HL-60 (cell line): Measurements from ENCODE around the gene BIK.
"Not testable (repeated sequence)": the region's sequence is repeated elsewhere in the genome, so short reads cannot be mapped to it uniquely, and the experiment has no call there.

ENCODE experiments used
- GABPA ChIP-seq: IDR thresholded peaks from 2 replicates; pipeline ENCODE4 v1.6.1; 2012; ENCODE audit warnings: low read depth
- POLR2AphosphoS5 ChIP-seq: IDR thresholded peaks from 2 replicates; pipeline ENCODE4 v1.6.1; 2012; ENCODE audit warnings: low read depth
- SPI1 ChIP-seq: IDR thresholded peaks from 2 replicates; pipeline ENCODE4 v1.6.1; 2012; ENCODE audit warnings: low read depth, mild to moderate bottlenecking, borderline replicate concordance
- TF ChIP-seq, protein P1 (sequence below): IDR thresholded peaks from one replicate; pipeline ENCODE4 v1.5.1; 2011; ENCODE audit warnings: low read length, control low read depth, inconsistent platforms; ENCODE audit not compliant: insufficient read depth
- TF ChIP-seq, protein P2 (sequence below): IDR thresholded peaks from 2 replicates; pipeline ENCODE4 v1.6.1; 2012; ENCODE audit warnings: low read depth; ENCODE audit not compliant: insufficient replicate concordance

DNA sequence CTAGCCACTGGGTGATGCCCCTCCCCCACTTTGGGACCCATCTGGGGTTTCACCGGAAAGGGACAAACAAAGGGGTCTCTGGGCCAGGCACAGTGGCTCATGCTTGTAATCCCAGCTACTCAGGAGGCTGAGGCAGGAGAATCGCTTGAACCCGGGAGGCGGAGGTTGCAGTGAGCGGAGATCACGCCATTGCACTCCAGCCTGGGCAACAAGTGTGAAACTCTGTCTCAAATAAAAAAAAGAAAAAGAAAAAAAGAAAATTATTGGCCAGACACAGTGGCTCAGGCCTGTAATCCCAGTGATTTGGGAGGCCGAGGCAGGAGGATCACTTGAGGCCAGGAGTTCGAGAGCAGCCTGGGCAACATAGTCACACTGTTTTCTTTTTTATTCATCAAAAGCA is 34.8 kb downstream of the BIK start:
- TF ChIP-seq, protein P1, sequence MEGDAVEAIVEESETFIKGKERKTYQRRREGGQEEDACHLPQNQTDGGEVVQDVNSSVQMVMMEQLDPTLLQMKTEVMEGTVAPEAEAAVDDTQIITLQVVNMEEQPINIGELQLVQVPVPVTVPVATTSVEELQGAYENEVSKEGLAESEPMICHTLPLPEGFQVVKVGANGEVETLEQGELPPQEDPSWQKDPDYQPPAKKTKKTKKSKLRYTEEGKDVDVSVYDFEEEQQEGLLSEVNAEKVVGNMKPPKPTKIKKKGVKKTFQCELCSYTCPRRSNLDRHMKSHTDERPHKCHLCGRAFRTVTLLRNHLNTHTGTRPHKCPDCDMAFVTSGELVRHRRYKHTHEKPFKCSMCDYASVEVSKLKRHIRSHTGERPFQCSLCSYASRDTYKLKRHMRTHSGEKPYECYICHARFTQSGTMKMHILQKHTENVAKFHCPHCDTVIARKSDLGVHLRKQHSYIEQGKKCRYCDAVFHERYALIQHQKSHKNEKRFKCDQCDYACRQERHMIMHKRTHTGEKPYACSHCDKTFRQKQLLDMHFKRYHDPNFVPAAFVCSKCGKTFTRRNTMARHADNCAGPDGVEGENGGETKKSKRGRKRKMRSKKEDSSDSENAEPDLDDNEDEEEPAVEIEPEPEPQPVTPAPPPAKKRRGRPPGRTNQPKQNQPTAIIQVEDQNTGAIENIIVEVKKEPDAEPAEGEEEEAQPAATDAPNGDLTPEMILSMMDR, result not testable (repeated sequence)
- TF ChIP-seq, protein P2, sequence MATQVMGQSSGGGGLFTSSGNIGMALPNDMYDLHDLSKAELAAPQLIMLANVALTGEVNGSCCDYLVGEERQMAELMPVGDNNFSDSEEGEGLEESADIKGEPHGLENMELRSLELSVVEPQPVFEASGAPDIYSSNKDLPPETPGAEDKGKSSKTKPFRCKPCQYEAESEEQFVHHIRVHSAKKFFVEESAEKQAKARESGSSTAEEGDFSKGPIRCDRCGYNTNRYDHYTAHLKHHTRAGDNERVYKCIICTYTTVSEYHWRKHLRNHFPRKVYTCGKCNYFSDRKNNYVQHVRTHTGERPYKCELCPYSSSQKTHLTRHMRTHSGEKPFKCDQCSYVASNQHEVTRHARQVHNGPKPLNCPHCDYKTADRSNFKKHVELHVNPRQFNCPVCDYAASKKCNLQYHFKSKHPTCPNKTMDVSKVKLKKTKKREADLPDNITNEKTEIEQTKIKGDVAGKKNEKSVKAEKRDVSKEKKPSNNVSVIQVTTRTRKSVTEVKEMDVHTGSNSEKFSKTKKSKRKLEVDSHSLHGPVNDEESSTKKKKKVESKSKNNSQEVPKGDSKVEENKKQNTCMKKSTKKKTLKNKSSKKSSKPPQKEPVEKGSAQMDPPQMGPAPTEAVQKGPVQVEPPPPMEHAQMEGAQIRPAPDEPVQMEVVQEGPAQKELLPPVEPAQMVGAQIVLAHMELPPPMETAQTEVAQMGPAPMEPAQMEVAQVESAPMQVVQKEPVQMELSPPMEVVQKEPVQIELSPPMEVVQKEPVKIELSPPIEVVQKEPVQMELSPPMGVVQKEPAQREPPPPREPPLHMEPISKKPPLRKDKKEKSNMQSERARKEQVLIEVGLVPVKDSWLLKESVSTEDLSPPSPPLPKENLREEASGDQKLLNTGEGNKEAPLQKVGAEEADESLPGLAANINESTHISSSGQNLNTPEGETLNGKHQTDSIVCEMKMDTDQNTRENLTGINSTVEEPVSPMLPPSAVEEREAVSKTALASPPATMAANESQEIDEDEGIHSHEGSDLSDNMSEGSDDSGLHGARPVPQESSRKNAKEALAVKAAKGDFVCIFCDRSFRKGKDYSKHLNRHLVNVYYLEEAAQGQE, result not testable (repeated sequence)
- not testable (repeated sequence) for TF ChIP-seq GABPA, POLR2AphosphoS5, SPI1
